Mucosa of rectum (tissue), 2 donors: ENCODE data around the gene C1orf226.
A peak's percentile ranks its signal among the peaks of the same experiment; 100 is the strongest.

ENCODE experiments used
- H3K27ac ChIP-seq, 2 donors: one replicate each; pipeline ENCODE4 v1.7.0; 2013; ENCODE audit warnings: inconsistent platforms in 2 of 2, low read depth in 2 of 2, low read length in 2 of 2
- H3K27me3 ChIP-seq, 2 donors: one replicate each; pipeline ENCODE4 v1.7.0; 2013; ENCODE audit warnings: low read length in 2 of 2; ENCODE audit not compliant: control insufficient read depth in 2 of 2, insufficient read depth in 2 of 2
- H3K36me3 ChIP-seq, 2 donors: one replicate each; pipeline ENCODE4 v1.7.0; 2013; ENCODE audit warnings: low read length in 2 of 2; ENCODE audit not compliant: control insufficient read depth in 2 of 2, insufficient read depth in 2 of 2
- H3K4me1 ChIP-seq, 2 donors: one replicate each; pipeline ENCODE4 v1.7.0; 2013; ENCODE audit warnings: low read length in 2 of 2, mild to moderate bottlenecking in 1 of 2; ENCODE audit not compliant: control insufficient read depth in 2 of 2, insufficient read depth in 2 of 2
- H3K4me3 ChIP-seq, 2 donors: one replicate each; pipeline ENCODE4 v1.7.0; 2013; ENCODE audit warnings: low read length in 2 of 2
- H3K9ac ChIP-seq, 2 donors: one replicate each; pipeline ENCODE4 v1.7.0; 2013; ENCODE audit warnings: low read length in 2 of 2, low read depth in 1 of 2, mild to moderate bottlenecking in 1 of 2
- H3K9me3 ChIP-seq, 2 donors: one replicate each; pipeline ENCODE4 v1.7.0; 2013; ENCODE audit warnings: low read length in 2 of 2; ENCODE audit not compliant: control insufficient read depth in 2 of 2
- donor health status: healthy.
- donor health status: Normal muscosa, but diverticular disease.

C1orf226 gene

GRCh38 chr1:162365284-162366020 lies 16.1 kb upstream of the C1orf226 start:
- H3K9ac ChIP-seq: no peak overlapping the region
- no peaks in the 10 kb centered on the region for H3K9me3 ChIP-seq
- no peaks in the 10 kb centered on the region for H3K36me3 ChIP-seq
- H3K4me3 ChIP-seq: no peak overlapping the region
- peaks cover 30 to 35% of the 10 kb centered on the region in 2 donors for H3K4me1 ChIP-seq
- H3K27me3 ChIP-seq: no peaks in the 10 kb centered on the region
- no peak overlapping the region for H3K27ac ChIP-seq

GRCh38 chr1:162366149-162366548 lies 15.4 kb upstream of the C1orf226 start:
- Histone ChIP-seq H3K9me3 (no peaks in the 10 kb centered on the region), H3K36me3 (no peaks in the 10 kb centered on the region), H3K4me3 (no peak overlapping the region), H3K4me1 (peaks cover 34 to 35% of the 10 kb centered on the region in 2 donors), H3K27ac (no peak overlapping the region), H3K27me3 (no peaks in the 10 kb centered on the region), H3K9ac (no peak overlapping the region)

- H3K4me3 ChIP-seq: peak overlapping the region in 1 of 2 donors; percentile 12
- H3K36me3 ChIP-seq: no peaks in the 10 kb centered on the region
- H3K9me3 ChIP-seq: no peaks in the 10 kb centered on the region
- H3K4me1 ChIP-seq: peaks cover 38% of the 10 kb centered on the region in 2 donors
- no peaks in the 10 kb centered on the region for H3K27me3 ChIP-seq
- H3K27ac ChIP-seq: no peak overlapping the region
- H3K9ac ChIP-seq: no peak overlapping the region
These were observed 14.9 kb upstream of the C1orf226 start for GRCh38 chr1:162366671-162367070.

- Histone ChIP-seq H3K36me3 (no peaks in the 10 kb centered on the region), H3K4me3 (peak overlapping the region in 1 of 2 donors; percentile 12), H3K9me3 (no peaks in the 10 kb centered on the region), H3K27ac (peak overlapping the region in 1 of 2 donors; percentile 85), H3K27me3 (no peaks in the 10 kb centered on the region), H3K9ac (no peak overlapping the region), H3K4me1 (peaks cover 42% of the 10 kb centered on the region in 2 donors)
These were observed 14.5 kb upstream of the C1orf226 start for GRCh38 chr1:162367073-162367472.

GRCh38 chr1:162367772-162368171 lies 13.8 kb upstream of the C1orf226 start:
- Histone ChIP-seq H3K4me1 (peaks cover 49% of the 10 kb centered on the region in 2 donors), H3K4me3 (no peak overlapping the region), H3K27ac (peak overlapping the region; percentile 67 to 85)

GRCh38 chr1:162368451-162368850 lies 13.1 kb upstream of the C1orf226 start:
- Histone ChIP-seq H3K4me1 (peaks cover 50 to 56% of the 10 kb centered on the region in 2 donors), H3K4me3 (peak overlapping the region in 1 of 2 donors; percentile 16), H3K36me3 (no peaks in the 10 kb centered on the region), H3K27ac (peak overlapping the region; percentile 67 to 85), H3K27me3 (no peaks in the 10 kb centered on the region), H3K9ac (peak overlapping the region in 1 of 2 donors; percentile 17), H3K9me3 (no peaks in the 10 kb centered on the region)

More at GRCh38 chr1:162367772-162368171, 13.8 kb upstream of the C1orf226 start:
- no peaks in the 10 kb centered on the region for H3K27me3 ChIP-seq
- no peaks in the 10 kb centered on the region for H3K36me3 ChIP-seq
- H3K9ac ChIP-seq: peak overlapping the region in 1 of 2 donors; percentile 17
- no peaks in the 10 kb centered on the region for H3K9me3 ChIP-seq

- Histone ChIP-seq H3K4me1 (peaks cover 50 to 57% of the 10 kb centered on the region in 2 donors), H3K27me3 (no peaks in the 10 kb centered on the region), H3K4me3 (peak overlapping the region in 1 of 2 donors; percentile 6), H3K9me3 (no peaks in the 10 kb centered on the region), H3K27ac (peak overlapping the region; percentile 61 to 85), H3K36me3 (no peaks in the 10 kb centered on the region), H3K9ac (no peak overlapping the region)
These were observed 12.0 kb upstream of the C1orf226 start for GRCh38 chr1:162369571-162369970.

- Histone ChIP-seq H3K27ac (peak overlapping the region; percentile 61 to 85), H3K9me3 (no peaks in the 10 kb centered on the region), H3K27me3 (no peaks in the 10 kb centered on the region), H3K4me1 (peaks cover 50 to 57% of the 10 kb centered on the region in 2 donors), H3K4me3 (peak overlapping the region in 1 of 2 donors; percentile 6), H3K36me3 (no peaks in the 10 kb centered on the region), H3K9ac (no peak overlapping the region)
These were observed 11.4 kb upstream of the C1orf226 start for GRCh38 chr1:162370161-162370560.

- Histone ChIP-seq H3K9me3 (no peaks in the 10 kb centered on the region), H3K9ac (no peak overlapping the region), H3K4me3 (no peak overlapping the region), H3K4me1 (peaks cover 50 to 57% of the 10 kb centered on the region in 2 donors), H3K36me3 (no peaks in the 10 kb centered on the region), H3K27me3 (no peaks in the 10 kb centered on the region), H3K27ac (peak overlapping the region; percentile 61 to 85)
These were observed 10.8 kb upstream of the C1orf226 start for GRCh38 chr1:162370721-162371120.

GRCh38 chr1:162371611-162372010 lies 9.9 kb upstream of the C1orf226 start:
- Histone ChIP-seq H3K9me3 (no peaks in the 10 kb centered on the region), H3K36me3 (no peaks in the 10 kb centered on the region), H3K27me3 (no peaks in the 10 kb centered on the region), H3K27ac (peak overlapping the region; percentile 59 to 64), H3K9ac (no peak overlapping the region), H3K4me1 (peaks cover 50 to 57% of the 10 kb centered on the region in 2 donors), H3K4me3 (no peak overlapping the region)
